Measurements from ENCODE around the gene CACNA1B. TPM values are rescaled to one million over a fixed set of nuclear protein-coding genes. Genes with fewer than 3 reads are reported as not detected.

Gene CACNA1B
- polyA plus RNA-seq, 2 of the 4 experiments (the other 2 are of a cell fraction) = 0.03 to 0.06 TPM

GRCh38 chr9:138060881-138061280 is 183.3 kb downstream of the CACNA1B start (continued):
- TF ChIP-seq CTCF (IDR thresholded peaks at IDR 0.05) = no peak
- TF ChIP-seq RCOR1 (IDR thresholded peaks at IDR 0.05; ENCODE audit: low read depth, low read length) = no peak
- TF ChIP-seq ZNF302 (CRISPR knock-in tag; IDR thresholded peaks at IDR 0.05) = no peak
- TF ChIP-seq JUN (IDR thresholded peaks at IDR 0.05) = no peak
- no peak for TF ChIP-seq CEBPB (IDR thresholded peaks at IDR 0.05)
- TF ChIP-seq JUNB (IDR thresholded peaks at IDR 0.05) = no peak
- TF ChIP-seq PHF8 (IDR thresholded peaks at IDR 0.05; ENCODE audit: borderline replicate concordance, low read depth) = no peak
- TF ChIP-seq ESRRA (IDR thresholded peaks at IDR 0.05; ENCODE audit: borderline replicate concordance, low read length) = no peak

DNA sequence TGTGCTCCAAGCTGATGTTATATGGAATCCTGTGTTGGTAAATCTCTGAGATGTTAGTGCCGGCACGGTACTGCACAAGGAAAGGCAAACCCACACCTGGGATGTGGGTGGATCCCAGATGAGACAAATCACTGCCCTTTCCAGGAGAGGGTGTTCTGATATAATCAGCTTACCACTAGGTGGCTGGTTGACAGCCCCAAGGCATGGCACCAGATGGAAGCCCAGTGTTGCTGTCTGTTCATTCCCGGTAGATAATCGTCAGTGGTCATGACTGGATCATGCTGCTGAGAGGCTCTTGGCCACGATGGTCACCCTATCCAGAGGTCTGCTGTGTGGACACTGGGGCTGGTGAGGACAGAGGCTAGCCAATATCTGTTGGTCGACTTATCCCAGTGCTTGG is 184.0 kb downstream of the CACNA1B start:
- H3K9me3 ChIP-seq = no peaks in the 10 kb centered on the region
- ATAC-seq = no peak
- ChIA-PET POLR2A (no interaction called here), CTCF (no interaction called here)
- no peak overlapping the region for H3K4me3 ChIP-seq
- no peaks in the 10 kb centered on the region for H3K4me1 ChIP-seq
- H3K27ac ChIP-seq = no peak overlapping the region
- no peak for TF ChIP-seq ZC3H11A (IDR thresholded peaks at IDR 0.05)
- TF ChIP-seq ZSCAN20 (CRISPR knock-in tag; IDR thresholded peaks at IDR 0.05) = no peak
- no peak for TF ChIP-seq MAFK (IDR thresholded peaks at IDR 0.05; ENCODE audit: partially characterized antibody)
- no peak for TF ChIP-seq BCL3 (IDR thresholded peaks at IDR 0.05)
- no peak for TF ChIP-seq POLR2AphosphoS2 (conservative IDR thresholded peaks at IDR 0.05; ENCODE audit: low read length)
- TF ChIP-seq HOXB5 (CRISPR knock-in tag; IDR thresholded peaks at IDR 0.05) = no peak
- TF ChIP-seq, protein P1, sequence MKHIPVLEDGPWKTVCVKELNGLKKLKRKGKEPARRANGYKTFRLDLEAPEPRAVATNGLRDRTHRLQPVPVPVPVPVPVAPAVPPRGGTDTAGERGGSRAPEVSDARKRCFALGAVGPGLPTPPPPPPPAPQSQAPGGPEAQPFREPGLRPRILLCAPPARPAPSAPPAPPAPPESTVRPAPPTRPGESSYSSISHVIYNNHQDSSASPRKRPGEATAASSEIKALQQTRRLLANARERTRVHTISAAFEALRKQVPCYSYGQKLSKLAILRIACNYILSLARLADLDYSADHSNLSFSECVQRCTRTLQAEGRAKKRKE (CRISPR knock-in tag; IDR thresholded peaks at IDR 0.05; ENCODE audit: low read depth) = no peak
- TF ChIP-seq EHMT2 (IDR thresholded peaks at IDR 0.05; ENCODE audit: low read depth) = no peak
- TF ChIP-seq REST (IDR thresholded peaks at IDR 0.05) = no peak
- no peak for TF ChIP-seq RNF2 (IDR thresholded peaks at IDR 0.05; ENCODE audit: borderline replicate concordance, low read depth)
- no peak for TF ChIP-seq MAZ (IDR thresholded peaks at IDR 0.05; ENCODE audit: borderline replicate concordance, low read depth, low read length)
- no peak for TF ChIP-seq CBX2 (IDR thresholded peaks at IDR 0.05; ENCODE audit: borderline replicate concordance, low read depth)
- TF ChIP-seq CHD2 (IDR thresholded peaks at IDR 0.05; ENCODE audit: low read length, partially characterized antibody) = no peak
- no peak for TF ChIP-seq RAD21 (conservative IDR thresholded peaks at IDR 0.05 in 1 of 2, IDR thresholded peaks at IDR 0.05 in 1 of 2)
- no peak for TF ChIP-seq RFX5 (IDR thresholded peaks at IDR 0.05)
- no peak for DNase-seq (ENCODE audit: low read depth in 1 of 2, low spot score in 1 of 2)
- WGBS (ENCODE audit: missing lambda C conversion rate) = 35% methylated on average over 5 of the region's 6 CpGs
- no peak for FAIRE-seq
- H3K4me2 ChIP-seq = no peak overlapping the region
